HG02798 (cell line): ENCODE data around the gene ASB15.
A peak's percentile ranks its signal among the peaks of the same experiment; 100 is the strongest.
"Not testable (repeated sequence)": the region's sequence is repeated elsewhere in the genome, so short reads cannot be mapped to it uniquely, and the experiment has no call there.

Experiments used
- ATAC-seq: cut with Tn5 transposase; IDR thresholded peaks from one replicate; pipeline ENCODE4 v1.9.1; 2021; ENCODE audit warnings: mild to moderate bottlenecking; ENCODE audit not compliant: unreplicated experiment, poor library complexity

The ASB15 gene

DNA sequence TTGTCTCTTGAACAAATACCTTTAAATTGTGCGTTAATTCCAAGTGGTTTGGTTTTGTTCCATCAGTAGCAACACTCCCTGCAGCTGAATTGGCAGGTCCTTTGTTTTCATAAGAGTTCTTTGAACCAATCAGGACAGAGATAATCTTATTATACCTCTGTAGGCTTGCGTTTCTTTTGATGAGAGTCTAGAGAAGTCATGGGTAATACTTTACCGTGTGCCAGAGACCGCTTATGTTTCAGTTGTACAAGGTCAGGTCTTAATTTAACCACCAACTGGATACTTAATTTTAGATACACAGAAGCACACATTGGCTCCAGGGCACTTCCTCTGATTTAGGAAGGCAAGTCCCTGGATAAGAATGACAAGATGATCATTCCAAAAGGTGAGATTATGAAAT lies at the start of gene ASB15:
ASB15 (plus strand) TSS at position 292 of the 400 bp plus-strand sequence. CDS start 12,682 bp downstream, outside the sequence.
- no peak for ATAC-seq

- ATAC-seq: not testable (repeated sequence)
These were observed 49.5 kb upstream of the ASB15 start for GRCh38 chr7:123552134-123552533.

DNA sequence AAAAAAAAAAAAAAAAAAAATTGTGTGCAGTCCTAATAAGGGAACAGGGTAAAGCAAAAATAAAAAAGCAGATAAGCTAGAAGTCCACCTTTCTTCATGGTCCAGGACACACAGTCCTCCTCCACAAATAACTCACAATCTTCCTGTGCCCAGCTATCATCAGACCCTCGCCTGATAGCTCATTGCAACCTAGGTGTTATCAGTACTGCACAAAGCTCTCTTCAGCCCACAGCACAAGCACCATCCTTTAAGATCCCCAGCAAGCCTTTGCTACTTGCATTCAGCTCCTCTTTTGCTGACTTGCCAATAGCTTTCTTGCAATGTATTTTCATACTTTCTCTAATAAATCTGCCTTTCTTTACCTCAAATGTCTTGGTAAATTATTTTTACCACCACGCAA lies 49.0 kb upstream of the ASB15 start:
- ATAC-seq: no peak

DNA sequence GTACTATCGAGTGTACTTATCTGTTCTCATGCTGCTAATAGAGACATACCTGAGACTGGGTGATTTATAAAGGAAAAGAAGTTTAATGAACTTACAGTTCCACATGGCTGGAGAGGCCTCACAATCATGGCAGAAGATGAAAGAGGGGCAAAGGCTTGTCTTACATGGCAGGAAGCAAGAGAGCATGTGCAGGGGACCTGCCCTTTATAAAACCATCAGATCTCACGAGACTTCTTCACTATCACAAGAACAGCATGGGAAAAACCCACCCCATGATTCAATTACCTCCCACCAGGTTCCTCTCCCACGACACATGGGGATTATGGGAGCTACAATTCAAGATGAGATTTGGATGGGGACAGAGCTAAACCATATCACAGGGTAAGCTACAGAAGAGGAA lies 48.5 kb upstream of the ASB15 start:
- ATAC-seq: no peak

- no peak for ATAC-seq
These were observed 46.1 kb upstream of the ASB15 start for GRCh38 chr7:123555484-123555883.

- no peak for ATAC-seq
These were observed 44.6 kb upstream of the ASB15 start for GRCh38 chr7:123557016-123557397.

GRCh38 chr7:123557398-123558288 lies 44.0 kb upstream of the ASB15 start, which contains the start of gene NDUFA5:
Gene NDUFA5 (minus strand): TSS chr7:123557818. CDS start chr7:123557795, 23 bp downstream.
- peak; percentile 99 for ATAC-seq

DNA sequence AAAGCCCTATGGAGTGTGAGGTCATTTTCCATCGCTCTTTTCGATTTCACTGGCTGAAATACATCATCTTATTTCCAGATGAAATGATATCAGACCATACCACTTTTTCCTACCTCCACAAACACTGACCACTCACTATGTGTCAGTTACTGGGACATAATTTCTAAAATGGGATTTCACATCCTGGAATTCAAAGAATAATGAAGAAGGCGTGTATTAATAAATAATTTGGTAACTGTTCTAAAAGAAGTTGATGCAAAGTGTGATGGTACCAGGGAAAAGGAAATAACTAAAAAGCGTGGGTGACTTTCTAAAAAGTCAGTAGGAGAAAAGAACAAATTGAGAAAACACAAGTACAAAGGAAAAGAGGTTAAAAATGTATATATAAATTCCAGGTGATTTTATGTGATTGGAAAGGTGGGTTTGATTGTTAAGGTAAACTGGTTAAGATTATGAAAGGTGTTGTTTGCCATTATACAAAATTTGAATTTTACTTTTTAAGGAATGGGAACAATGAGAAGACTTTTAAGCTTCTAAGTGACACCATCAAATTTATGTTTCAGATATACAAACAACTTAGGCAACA lies 43.2 kb upstream of the ASB15 start:
- no peak for ATAC-seq

GRCh38 chr7:123562121-123562520 lies 39.5 kb upstream of the ASB15 start:
- ATAC-seq: no peak

- no peak for ATAC-seq
These were observed 32.1 kb upstream of the ASB15 start for GRCh38 chr7:123569352-123570010.

DNA sequence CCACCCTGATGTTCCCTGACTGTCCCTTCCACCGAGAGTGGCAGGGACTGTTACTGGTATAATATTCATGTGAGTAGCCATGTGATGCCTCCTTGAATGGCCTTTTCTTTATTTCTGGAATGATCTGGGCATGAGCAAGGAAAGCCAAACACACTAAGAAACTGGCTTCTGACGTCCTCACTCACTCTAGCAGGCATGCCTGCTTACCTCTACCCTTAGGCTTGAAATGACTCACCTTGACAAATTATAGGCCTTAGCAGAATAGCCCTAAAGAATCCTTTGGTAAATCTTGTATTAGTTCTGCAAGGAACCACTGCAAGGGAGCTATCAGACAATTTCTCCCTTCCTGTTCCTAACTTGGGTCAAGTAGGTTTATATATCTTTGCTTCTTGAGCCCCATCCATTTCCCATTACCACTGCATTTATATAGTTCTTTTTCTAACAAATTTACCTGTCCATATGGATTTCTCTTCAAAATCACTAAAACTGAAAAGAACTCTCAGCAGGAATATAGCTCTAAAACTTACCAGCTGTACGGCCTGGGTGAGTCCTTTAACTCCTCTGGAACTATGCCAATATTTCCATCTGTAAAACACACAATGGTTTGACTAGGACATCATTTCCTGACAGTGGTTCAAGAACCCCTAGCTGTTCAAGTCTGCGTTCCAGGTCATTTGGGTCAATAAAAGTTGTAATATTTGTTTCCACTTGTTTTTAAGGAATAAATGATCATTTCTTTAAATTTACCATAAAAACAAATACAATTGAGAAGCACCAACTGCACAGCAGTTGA lies 31.0 kb upstream of the ASB15 start:
- no peak for ATAC-seq

- no peak for ATAC-seq
These were observed 30.4 kb upstream of the ASB15 start for GRCh38 chr7:123571187-123571586.

DNA sequence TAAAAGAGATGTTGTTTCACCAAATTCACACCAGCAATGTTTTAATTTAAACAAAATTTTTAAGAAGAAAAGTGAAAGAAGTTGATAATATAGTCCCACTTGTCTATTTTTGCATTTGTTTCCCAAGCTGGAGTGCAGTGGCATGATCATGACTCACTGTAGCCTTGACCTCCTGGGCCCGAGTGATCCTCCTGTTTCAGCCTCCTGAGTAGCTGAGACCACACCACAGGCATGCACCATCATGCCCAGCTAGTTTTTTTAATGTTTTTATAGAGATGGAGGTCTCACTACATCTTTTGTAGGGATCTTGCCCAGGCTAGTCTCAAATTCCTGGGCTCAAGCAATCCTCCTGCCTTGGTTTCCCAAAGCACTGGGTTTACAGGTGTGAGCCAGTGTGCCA lies 29.9 kb upstream of the ASB15 start:
- no peak for ATAC-seq

- ATAC-seq: no peak
These were observed 28.3 kb upstream of the ASB15 start for GRCh38 chr7:123573341-123573740.

DNA sequence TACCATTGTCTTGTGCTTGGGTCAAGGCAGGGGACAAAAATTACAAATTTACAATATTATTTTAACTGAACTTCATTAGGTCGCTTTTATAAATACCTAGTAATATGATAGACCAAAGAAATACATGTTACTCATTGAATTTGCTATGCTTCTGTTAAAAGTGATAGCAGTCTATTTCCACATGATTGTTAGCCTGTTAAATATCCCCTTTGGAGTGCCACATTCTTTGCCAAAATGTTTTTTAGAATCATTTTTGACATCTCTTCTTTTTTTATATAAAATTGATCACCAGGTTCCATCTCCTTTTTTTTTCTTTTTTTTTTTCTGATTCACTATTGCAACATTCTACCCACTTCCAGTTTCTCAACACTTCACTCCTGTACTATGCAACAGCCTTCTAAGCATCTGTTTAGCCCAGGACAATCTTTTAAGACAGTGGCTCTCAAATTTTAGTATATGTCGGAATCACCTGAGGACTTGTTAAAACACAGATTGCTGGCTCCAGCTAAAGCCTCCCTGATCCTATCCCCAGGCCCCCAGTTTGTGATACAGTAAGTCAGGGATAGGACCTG lies 27.6 kb upstream of the ASB15 start:
- ATAC-seq: no peak

DNA sequence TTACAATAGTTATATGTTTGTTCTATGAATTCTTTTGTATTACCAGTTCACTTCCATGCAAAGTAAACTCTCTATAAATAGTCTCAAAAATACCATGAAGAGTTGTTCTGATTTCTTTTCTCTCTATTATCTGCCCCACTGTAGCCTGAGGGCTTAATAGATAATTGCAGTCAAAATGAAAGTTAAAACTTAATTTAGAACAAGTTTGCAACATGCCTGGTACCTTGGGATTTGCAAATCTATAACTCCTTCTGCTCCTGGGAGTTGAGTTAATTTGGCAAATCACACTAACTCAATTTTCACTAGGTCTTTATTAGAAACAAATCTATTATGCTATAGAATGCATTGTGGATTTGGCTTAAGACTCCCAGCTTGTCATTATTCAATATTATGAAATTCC lies 22.2 kb upstream of the ASB15 start:
- ATAC-seq: no peak

DNA sequence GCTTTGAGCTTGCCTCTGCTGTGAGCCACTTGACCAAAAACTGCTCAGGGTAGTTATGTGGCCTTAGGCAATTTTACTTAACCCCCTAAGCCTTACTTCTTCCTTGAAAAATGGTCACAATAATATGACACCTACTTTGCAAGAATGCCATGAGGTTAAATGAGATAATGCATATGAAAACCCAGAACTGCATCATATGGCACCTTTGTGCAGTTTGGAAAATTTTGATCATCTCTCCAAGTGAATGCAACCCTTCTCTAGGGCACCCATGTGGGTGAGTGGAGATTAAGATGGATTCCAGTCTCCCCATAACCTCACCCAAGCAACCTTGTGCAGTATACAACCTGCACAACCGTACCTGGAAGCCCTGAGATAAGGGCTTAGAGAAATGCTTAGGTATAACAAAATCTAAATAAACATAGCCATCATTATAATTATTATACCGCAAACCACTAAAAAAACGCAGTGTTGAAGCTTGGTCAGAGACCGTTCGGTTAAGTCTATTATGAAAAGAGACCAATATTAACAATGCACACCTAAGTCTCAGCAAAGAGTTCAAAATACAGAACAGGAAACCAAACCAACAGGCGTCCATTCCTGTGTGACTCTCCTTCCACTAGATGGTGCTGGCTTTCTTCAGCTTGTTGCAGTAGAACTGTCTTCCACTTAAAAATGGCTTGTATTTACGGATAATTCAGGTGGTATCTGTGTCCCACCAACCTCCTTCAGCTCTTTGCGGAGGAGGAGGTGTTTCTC lies 21.0 kb upstream of the ASB15 start:
- ATAC-seq: peak; percentile 74

DNA sequence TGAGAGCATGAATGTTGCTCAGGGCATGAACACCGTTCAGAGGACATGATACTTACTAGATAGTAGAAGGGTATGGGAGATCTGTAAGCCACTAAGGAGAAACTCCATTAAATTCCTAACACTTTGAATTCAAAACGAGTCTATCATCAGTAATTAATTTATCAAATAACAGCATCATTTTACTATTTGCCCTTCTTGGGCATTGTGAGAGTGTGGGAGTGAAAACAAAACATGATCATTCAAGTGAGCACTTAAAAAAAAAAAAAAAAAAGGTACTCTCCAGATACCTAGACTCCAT lies 20.5 kb upstream of the ASB15 start:
- no peak for ATAC-seq

DNA sequence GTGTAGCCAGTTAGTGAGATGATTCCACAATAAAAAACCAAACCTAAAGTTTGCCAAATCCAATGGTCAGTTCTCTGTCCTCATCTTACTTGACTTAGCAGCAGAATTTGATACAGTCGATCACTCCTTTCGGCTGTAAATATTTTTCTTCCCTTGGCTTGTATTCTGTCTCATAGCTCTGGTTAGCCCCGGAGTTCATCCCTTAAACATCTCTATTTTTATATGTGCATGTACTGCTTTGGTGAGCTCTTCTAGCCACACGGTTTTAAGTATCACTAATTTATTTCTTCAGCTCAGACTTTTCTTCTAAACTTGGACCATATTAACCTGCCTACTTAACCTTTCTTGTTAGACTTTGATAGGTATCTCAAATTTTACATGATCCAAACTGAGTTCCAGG lies 17.8 kb upstream of the ASB15 start:
- ATAC-seq: no peak

- ATAC-seq: no peak
These were observed 13.2 kb upstream of the ASB15 start for GRCh38 chr7:123588376-123588775.
